K562 (cell line): ENCODE data around the gene ELMO3. TPM values are rescaled to one million over a fixed set of nuclear protein-coding genes. Genes with fewer than 3 reads are reported as not detected.

ENCODE experiments used
- CREB1 ChIP-seq, 2 experiments: sonication (generic) in 1 of 2; formaldehyde crosslinking in 1 of 2; IDR thresholded peaks; 2 replicates each; pipeline versions ENCODE4 v1.6.1 to v1.8.0; 2012 to 2022; ENCODE audit warnings: inconsistent platforms in 1 of 2, mild to moderate bottlenecking in 1 of 2, missing genetic modification reagents in 1 of 2, moderate library complexity in 1 of 2
- PPARD ChIP-seq: fragments of 250-450 bp; sonication (Bioruptor Pico); IDR thresholded peaks from 2 replicates; pipeline ENCODE4 v1.8.0; 2022; ENCODE audit warnings: inconsistent platforms, mild to moderate bottlenecking, moderate library complexity
- SMARCE1 ChIP-seq: fragments of 450-650 bp; IDR thresholded peaks from 2 replicates; pipeline ENCODE4 v1.7.1; 2016; ENCODE audit warnings: mild to moderate bottlenecking
- polyA plus RNA-seq, 8 experiments: library from polyadenylated mRNA; depleted of rRNA in 4 of 8; stranded (reverse) in 5 of 8; unstranded in 3 of 8; fragments of >200 nt; fragmentation: Nextera tagmentation in 2 of 8; fragmentation: Illumina TruSeq in 1 of 8; extraction: Ambion mirVana in 2 of 8; extraction: Trizol in 1 of 8; gene quantifications; 2 replicates each; pipeline versions ENCODE4 v1.2.1 to v1.2.3, GENCODE V29; 2011 to 2014; ENCODE audit warnings: inconsistent platforms in 1 of 8, missing spikeins in 1 of 8
- total RNA-seq, 7 experiments: library from RNA; depleted of rRNA in 6 of 7; stranded (reverse); fragments of >200 nt in 6 of 7; fragmentation: Illumina TruSeq in 2 of 7; extraction: Trizol in 2 of 7; gene quantifications; 2 replicates each; pipeline versions ENCODE4 v1.2.1 to v1.2.3, GENCODE V29; 2011 to 2021; ENCODE audit warnings: low replicate concordance in 1 of 7
- TF ChIP-seq, protein P1 (sequence below): sonication (generic); formaldehyde crosslinking; IDR thresholded peaks from 2 replicates; pipeline ENCODE4 v1.8.1; 2022; ENCODE audit warnings: missing genetic modification reagents
- TF ChIP-seq, protein P2 (sequence below): sonication (generic); formaldehyde crosslinking; IDR thresholded peaks from 2 replicates; pipeline ENCODE4 v1.8.0; 2022; ENCODE audit warnings: missing genetic modification reagents, mild to moderate bottlenecking, borderline replicate concordance
- TF ChIP-seq, protein P3 (sequence below), 2 experiments: fragments of 450-650 bp; IDR thresholded peaks; 2 replicates each; pipeline ENCODE4 v1.6.1; 2016; ENCODE audit warnings: mild to moderate bottlenecking in 2 of 2, borderline replicate concordance in 1 of 2, low read depth in 1 of 2, moderate library complexity in 1 of 2
- TF ChIP-seq, protein P4 (sequence below): fragments of 250-450 bp; sonication (Bioruptor Pico); IDR thresholded peaks from 2 replicates; pipeline ENCODE4 v1.5.0; 2022; ENCODE audit warnings: mild to moderate bottlenecking

ELMO3 gene
- total and polyA plus RNA-seq, 9 of the 15 experiments (the other 6 are each of a cell fraction or from before 2014, with no cell fraction given) = 0.04 to 5.1 (median 1.5) TPM

DNA sequence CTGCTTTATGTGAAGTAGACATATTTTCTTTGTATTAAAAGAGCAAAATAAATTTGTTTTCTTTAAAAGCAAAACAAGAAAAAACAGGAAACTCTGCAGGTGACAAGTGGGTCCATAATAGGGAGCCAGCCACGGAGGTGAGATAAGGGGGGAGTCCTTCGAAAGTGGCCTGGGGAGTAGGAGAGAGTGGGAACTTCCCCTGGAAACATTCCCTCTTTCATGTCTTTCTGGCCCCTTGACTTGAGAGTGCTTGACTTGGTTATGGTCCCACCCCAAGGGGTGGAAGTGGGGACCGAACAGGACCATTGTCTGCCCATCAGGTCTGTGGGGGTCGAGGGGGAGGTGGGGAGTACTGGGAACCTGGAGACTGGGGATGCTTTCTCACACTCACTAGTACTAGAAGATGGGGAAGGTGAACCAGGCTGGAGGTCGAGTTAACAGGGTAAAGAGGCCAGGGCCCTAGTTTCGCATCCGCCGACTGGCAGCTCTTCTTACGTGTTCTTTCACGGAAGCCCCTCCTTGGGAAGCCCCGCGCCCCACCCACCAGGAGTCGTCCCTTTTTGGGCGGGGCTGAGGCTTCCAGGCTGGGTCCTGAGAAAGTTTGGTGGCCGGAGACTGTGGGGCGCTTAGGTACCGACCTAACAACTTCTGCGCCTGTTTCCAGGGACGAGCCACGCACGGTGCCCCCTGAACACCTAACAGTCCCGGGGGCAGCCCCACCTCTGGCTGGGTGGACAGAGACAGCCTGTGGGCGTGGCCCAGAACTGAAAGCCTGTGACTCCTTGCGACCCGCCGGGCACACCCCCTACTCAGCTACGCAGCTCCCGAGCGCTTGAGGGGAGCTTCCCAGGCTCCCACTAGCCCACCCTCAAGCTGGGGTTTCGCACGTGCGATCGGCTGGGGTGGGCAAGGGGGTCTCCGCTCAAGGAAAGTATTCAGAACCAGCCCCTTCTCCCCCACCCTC lies 40.0 kb upstream of the ELMO3 start (continued):
- TF ChIP-seq, protein P1, sequence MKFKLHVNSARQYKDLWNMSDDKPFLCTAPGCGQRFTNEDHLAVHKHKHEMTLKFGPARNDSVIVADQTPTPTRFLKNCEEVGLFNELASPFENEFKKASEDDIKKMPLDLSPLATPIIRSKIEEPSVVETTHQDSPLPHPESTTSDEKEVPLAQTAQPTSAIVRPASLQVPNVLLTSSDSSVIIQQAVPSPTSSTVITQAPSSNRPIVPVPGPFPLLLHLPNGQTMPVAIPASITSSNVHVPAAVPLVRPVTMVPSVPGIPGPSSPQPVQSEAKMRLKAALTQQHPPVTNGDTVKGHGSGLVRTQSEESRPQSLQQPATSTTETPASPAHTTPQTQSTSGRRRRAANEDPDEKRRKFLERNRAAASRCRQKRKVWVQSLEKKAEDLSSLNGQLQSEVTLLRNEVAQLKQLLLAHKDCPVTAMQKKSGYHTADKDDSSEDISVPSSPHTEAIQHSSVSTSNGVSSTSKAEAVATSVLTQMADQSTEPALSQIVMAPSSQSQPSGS (CRISPR knock-in tag) = no peak
- TF ChIP-seq PPARD (CRISPR knock-in tag) (no peak), CREB1 (IDR thresholded peaks at IDR 0.05) (no peak), CREB1 (CRISPR knock-in tag; IDR thresholded peaks at IDR 0.05) (no peak), SMARCE1 (peak; percentile 16; the same call in 1 of the 2 replicates)
- TF ChIP-seq, protein P2, sequence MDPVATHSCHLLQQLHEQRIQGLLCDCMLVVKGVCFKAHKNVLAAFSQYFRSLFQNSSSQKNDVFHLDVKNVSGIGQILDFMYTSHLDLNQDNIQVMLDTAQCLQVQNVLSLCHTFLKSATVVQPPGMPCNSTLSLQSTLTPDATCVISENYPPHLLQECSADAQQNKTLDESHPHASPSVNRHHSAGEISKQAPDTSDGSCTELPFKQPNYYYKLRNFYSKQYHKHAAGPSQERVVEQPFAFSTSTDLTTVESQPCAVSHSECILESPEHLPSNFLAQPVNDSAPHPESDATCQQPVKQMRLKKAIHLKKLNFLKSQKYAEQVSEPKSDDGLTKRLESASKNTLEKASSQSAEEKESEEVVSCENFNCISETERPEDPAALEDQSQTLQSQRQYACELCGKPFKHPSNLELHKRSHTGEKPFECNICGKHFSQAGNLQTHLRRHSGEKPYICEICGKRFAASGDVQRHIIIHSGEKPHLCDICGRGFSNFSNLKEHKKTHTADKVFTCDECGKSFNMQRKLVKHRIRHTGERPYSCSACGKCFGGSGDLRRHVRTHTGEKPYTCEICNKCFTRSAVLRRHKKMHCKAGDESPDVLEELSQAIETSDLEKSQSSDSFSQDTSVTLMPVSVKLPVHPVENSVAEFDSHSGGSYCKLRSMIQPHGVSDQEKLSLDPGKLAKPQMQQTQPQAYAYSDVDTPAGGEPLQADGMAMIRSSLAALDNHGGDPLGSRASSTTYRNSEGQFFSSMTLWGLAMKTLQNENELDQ (CRISPR knock-in tag) = no peak
- TF ChIP-seq, protein P3, sequence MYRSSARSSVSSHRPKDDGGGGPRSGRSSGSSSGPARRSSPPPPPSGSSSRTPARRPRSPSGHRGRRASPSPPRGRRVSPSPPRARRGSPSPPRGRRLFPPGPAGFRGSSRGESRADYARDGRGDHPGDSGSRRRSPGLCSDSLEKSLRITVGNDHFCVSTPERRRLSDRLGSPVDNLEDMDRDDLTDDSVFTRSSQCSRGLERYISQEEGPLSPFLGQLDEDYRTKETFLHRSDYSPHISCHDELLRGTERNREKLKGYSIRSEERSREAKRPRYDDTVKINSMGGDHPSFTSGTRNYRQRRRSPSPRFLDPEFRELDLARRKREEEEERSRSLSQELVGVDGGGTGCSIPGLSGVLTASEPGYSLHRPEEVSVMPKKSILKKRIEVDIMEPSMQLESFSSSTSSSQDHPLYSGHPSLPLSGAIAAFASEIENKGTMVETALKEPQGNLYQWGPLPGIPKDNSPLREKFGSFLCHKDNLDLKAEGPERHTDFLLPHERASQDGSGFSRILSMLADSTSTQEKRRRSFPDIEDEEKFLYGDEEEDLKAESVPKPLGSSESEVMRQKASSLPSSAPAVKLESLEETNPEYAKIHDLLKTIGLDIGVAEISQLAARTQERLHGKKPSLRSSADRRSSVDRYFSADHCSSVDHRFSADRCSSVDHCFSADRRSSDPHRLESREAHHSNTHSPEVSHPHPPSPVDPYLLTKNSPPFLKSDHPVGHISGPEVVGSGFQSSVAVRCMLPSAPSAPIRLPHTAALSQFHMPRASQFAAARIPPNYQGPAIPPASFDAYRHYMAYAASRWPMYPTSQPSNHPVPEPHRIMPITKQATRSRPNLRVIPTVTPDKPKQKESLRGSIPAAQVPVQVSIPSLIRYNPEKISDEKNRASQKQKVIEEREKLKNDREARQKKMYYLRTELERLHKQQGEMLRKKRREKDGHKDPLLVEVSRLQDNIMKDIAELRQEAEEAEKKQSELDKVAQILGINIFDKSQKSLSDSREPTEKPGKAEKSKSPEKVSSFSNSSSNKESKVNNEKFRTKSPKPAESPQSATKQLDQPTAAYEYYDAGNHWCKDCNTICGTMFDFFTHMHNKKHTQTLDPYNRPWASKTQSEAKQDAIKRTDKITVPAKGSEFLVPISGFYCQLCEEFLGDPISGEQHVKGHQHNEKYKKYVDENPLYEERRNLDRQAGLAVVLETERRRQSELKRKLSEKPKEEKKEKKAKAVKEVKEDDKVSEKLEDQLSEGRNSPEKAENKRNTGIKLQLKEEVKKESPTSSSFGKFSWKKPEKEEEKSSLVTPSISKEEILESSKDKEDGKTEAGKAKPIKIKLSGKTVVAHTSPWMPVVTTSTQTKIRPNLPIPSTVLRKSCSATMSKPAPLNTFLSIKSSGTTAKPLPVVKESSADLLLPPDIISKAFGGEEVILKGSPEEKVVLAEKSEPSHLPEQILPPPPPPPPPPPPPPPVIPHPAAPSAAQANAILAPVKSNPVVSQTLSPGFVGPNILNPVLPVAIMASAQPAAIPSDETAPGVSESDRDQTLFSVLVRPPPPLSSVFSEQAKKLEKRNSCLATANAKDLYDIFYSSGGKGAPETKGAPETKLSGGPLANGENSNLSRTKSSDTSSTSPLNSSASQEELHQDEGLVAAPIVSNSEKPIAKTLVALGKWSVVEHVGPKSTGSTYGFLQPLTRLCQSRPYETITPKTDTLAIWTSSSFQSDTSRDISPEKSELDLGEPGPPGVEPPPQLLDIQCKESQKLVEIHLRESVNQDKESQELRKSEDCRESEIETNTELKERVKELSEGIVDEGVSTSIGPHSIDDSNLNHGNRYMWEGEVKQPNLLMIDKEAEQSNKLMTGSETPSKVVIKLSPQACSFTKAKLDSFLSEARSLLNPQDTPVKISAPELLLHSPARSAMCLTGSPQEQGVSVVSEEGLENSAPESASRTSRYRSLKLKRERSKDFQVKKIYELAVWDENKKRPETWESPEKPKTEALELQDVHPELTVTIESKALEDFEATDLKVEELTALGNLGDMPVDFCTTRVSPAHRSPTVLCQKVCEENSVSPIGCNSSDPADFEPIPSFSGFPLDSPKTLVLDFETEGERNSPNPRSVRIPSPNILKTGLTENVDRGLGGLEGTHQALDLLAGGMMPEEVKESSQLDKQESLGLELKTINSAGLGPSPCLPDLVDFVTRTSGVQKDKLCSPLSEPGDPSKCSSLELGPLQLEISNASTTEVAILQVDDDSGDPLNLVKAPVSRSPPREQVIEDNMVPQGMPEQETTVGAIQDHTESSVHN (IDR thresholded peaks at IDR 0.05; ENCODE audit: borderline replicate concordance in 1 of 2, low read depth in 1 of 2) = no peak
- TF ChIP-seq, protein P4, sequence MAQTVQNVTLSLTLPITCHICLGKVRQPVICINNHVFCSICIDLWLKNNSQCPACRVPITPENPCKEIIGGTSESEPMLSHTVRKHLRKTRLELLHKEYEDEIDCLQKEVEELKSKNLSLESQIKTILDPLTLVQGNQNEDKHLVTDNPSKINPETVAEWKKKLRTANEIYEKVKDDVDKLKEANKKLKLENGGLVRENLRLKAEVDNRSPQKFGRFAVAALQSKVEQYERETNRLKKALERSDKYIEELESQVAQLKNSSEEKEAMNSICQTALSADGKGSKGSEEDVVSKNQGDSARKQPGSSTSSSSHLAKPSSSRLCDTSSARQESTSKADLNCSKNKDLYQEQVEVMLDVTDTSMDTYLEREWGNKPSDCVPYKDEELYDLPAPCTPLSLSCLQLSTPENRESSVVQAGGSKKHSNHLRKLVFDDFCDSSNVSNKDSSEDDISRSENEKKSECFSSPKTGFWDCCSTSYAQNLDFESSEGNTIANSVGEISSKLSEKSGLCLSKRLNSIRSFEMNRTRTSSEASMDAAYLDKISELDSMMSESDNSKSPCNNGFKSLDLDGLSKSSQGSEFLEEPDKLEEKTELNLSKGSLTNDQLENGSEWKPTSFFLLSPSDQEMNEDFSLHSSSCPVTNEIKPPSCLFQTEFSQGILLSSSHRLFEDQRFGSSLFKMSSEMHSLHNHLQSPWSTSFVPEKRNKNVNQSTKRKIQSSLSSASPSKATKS (CRISPR knock-in tag) = no peak
